GM10248 (cell line): Measurements from ENCODE around the gene ZNF789.

ENCODE experiments used
- CTCF ChIA-PET: fragments of 300-600 bp; sonication (Branson Sonifier 250); formaldehyde crosslinking; extraction: SDS; loops from one replicate; lab custom pipeline; 2021; ENCODE audit warnings: antibody characterized with exemption; lab: Yijun Ruan, JAX
- POLR2A ChIA-PET: fragments of 350-650 bp; sonication (Branson Sonifier 250); formaldehyde crosslinking; extraction: SDS; loops from one replicate; lab custom pipeline; 2020; ENCODE audit warnings: antibody characterized with exemption; lab: Yijun Ruan, JAX
- DNase-seq: peaks from one replicate; pipeline ENCODE4 v3.0.0; 2012; ENCODE audit errors: extremely low spot score
- TF ChIP-seq, protein P1 (sequence below): IDR thresholded peaks from 2 replicates; pipeline ENCODE4 v1.5.1; 2012; ENCODE audit warnings: mild to moderate bottlenecking, low read depth; ENCODE audit errors: extremely low read depth, missing control alignments, control extremely low read depth

Gene ZNF789

DNA sequence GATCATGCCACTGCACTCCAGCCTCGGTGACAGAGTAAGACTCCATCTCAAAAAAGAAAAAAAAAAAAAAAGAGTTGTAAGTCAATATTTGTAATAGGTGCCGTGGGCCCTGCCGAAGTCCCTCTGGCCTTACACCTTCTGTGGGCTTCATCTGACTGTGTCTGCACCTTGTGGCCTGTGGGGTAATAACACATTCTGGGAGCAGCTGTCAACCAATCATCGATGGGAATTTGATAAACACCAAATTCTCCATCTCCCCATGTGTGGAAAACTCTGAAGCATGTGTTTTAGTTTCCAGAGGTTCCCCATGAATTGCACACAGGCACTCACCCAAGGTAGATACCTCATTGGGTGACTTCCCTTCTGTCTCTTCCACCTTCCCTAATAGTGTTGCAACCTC, 16.5 kb downstream of the ZNF789 start:
- ChIA-PET CTCF (interaction anchor here (1.2 kb wide), 1 partner anchor 14 kb away, joined by 3 read pairs; no protein-coding TSS in a partner anchor), POLR2A (interaction anchor here (0.7 kb wide), 1 partner anchor 429 kb away, joined by 4 read pairs; no protein-coding TSS in a partner anchor)
- DNase-seq = no peak
- TF ChIP-seq, protein P1, sequence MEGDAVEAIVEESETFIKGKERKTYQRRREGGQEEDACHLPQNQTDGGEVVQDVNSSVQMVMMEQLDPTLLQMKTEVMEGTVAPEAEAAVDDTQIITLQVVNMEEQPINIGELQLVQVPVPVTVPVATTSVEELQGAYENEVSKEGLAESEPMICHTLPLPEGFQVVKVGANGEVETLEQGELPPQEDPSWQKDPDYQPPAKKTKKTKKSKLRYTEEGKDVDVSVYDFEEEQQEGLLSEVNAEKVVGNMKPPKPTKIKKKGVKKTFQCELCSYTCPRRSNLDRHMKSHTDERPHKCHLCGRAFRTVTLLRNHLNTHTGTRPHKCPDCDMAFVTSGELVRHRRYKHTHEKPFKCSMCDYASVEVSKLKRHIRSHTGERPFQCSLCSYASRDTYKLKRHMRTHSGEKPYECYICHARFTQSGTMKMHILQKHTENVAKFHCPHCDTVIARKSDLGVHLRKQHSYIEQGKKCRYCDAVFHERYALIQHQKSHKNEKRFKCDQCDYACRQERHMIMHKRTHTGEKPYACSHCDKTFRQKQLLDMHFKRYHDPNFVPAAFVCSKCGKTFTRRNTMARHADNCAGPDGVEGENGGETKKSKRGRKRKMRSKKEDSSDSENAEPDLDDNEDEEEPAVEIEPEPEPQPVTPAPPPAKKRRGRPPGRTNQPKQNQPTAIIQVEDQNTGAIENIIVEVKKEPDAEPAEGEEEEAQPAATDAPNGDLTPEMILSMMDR = no peak

DNA sequence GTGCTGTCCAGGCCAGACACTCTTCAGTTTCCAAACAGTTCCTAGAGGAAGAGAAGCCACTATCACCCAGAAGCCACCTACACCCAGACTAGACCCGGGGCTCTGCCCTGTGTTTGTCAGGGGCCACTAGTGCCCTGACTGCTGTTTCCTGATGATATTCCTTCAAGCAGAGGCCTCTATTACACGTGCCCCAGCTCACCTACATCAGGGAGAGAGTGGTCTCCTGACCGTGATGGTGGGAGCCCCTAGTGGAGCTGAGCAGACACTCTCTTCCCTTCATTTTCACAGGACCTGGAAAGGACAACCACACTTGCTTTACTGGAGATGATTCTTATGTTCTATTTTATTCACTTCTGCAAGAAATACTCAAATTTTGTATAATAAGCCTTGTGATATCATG, 18.2 kb downstream of the ZNF789 start:
- POLR2A ChIA-PET = interaction anchor here (1.2 kb wide), 1 partner anchor 9 kb away, joined by 12 read pairs; the partner anchor contains the start of gene ZNF394
- CTCF ChIA-PET = no interaction called here
- TF ChIP-seq, protein P1 = no peak
- DNase-seq = no peak

DNA sequence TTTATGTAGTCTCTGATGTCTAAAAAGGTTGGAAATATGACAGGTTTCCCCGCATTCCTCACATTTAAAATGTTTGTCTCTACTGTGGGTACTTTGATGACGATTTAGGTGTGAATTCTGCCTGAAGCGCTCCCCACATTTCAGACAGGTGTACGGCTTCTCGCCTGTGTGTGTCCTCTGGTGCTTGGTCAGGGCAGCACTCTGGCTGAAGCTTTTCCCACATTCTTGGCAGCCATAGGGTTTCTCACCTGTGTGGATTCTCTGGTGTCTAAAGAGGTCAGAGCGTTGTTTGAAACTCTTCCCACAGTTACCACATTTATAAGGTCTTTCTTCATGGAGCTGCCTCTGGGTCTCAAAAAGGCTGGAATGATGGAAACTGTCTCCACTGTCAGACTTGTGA, 21.1 kb downstream of the ZNF789 start:
- ChIA-PET CTCF (no interaction called here), POLR2A (no interaction called here)
- no peak for DNase-seq
- TF ChIP-seq, protein P1 = no peak

DNA sequence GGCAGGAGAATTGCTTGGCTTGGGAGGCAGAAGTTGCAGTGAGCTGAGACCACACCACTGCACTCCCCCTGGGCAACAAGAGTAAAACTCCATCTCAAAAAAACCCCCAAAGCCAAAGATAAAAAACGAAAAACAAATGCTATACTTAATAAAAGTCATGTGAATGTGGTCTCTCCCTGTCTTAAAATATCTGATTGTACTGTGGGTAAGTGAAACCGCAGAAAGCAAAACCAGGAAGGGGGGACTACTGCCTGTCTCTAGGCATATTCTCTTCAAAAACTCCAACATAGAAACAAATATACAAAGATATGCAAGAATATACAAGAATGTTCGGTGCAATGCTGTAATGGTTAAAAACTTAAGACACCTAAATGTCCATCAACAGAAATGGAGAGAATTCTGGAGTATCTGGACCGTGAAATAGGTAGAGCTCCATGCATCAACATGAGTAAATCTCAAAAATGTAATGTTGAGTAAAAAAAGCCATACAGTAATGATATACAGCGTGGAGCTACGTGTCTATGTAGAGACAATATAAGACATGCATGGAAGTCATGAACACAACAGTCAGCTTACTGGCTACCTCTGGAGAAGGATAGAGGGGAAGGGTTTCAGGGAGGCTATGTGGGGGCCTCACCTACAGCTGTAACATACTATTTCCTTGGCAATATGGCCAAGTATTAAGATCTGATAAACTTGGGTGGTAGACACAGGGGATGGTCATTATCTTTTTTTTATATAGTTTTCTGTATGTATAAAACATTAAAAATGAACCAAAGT, 25.3 kb downstream of the ZNF789 start:
- TF ChIP-seq, protein P1 = no peak
- ChIA-PET CTCF (interaction anchor here (1.1 to 2.1 kb wide), 2 partner anchors 12 to 22 kb away, joined by 5 read pairs; no protein-coding TSS in a partner anchor), POLR2A (interaction anchor here (0.7 kb wide), 1 partner anchor 1390 kb away, joined by 3 read pairs; no protein-coding TSS in a partner anchor)
- DNase-seq = no peak

DNA sequence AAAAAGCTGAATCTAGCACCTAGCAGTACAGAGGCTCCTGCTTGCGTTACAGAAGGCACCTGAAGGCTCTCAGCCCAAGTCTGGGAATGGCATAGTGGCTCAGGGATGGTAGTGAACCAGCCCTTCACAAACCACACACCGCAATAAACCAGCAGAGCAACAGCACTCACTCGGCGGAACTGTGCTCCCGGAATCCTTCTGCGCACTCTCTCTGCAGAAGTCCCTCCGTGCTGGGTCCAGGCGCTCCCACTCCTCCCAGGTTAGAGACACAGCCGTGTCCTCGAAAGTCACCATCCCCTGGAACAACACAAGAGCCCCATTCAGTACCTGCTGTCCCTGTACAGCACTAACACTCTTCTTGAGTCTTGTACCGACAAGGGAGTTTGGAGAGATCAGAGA, 25.9 kb downstream of the ZNF789 start:
- CTCF ChIA-PET = interaction anchor here (1.1 to 2.1 kb wide), 2 partner anchors 12 to 23 kb away, joined by 5 read pairs; no protein-coding TSS in a partner anchor
- POLR2A ChIA-PET = interaction anchor here (0.7 kb wide), 1 partner anchor 1389 kb away, joined by 3 read pairs; no protein-coding TSS in a partner anchor
- TF ChIP-seq, protein P1 = no peak
- DNase-seq = no peak

DNA sequence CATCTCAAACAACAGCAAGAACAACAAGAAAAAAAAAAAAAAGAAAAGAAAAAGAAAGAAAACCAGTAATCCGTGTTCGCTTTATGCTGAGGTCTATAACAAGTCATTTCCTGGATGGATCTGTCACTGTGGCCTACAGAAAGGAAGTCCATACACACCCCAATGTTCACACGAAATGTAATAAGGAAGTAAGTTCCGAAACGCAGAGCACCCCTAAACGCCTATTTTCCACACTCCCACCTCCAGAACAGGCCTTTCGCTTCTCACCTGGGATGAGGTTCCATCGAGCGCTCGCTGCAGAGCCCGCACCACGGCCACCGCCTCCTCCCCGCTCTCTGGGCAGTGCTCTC, 26.7 kb downstream of the ZNF789 start:
- POLR2A ChIA-PET = interaction anchor here (1.1 to 1.4 kb wide), 3 partner anchors 8 to 62 kb away, joined by 3 to 12 read pairs (median 4); partner anchors contain the start of gene ZNF655
- peak; percentile 41 for DNase-seq
- TF ChIP-seq, protein P1 = no peak
- CTCF ChIA-PET = no interaction called here
